ENCODE data around the gene NPHP1. TPM values are rescaled to one million over a fixed set of nuclear protein-coding genes. Genes with fewer than 3 reads are reported as not detected.
"Not testable (repeated sequence)": the region's sequence is repeated elsewhere in the genome, so short reads cannot be mapped to it uniquely, and the experiment has no call there.

Gene NPHP1
- total RNA-seq, 2 donors from 2014 or later: 7.1 to 9.2 TPM

- H3K27ac ChIP-seq: peak overlapping the region; percentile 23 to 97
- ATAC-seq (ENCODE audit: insufficient number of reproducible peaks, low FRiP score, low read depth) (no peak), DNase-seq (ENCODE audit: low spot score) (no peak)
- H3K36me3 ChIP-seq: no peaks in the 10 kb centered on the region
- peaks cover 20 to 57% of the 10 kb centered on the region in 2 donors for H3K4me1 ChIP-seq (ENCODE audit: control insufficient read depth in 1 of 2, low read depth in 2 of 2)
- no peak overlapping the region for H3K4me3 ChIP-seq
- H3K9me3 ChIP-seq: no peaks in the 10 kb centered on the region
- no peaks in the 10 kb centered on the region for H3K27me3 ChIP-seq (replicated peaks; ENCODE audit: insufficient read depth)
- TF ChIP-seq, protein P1, sequence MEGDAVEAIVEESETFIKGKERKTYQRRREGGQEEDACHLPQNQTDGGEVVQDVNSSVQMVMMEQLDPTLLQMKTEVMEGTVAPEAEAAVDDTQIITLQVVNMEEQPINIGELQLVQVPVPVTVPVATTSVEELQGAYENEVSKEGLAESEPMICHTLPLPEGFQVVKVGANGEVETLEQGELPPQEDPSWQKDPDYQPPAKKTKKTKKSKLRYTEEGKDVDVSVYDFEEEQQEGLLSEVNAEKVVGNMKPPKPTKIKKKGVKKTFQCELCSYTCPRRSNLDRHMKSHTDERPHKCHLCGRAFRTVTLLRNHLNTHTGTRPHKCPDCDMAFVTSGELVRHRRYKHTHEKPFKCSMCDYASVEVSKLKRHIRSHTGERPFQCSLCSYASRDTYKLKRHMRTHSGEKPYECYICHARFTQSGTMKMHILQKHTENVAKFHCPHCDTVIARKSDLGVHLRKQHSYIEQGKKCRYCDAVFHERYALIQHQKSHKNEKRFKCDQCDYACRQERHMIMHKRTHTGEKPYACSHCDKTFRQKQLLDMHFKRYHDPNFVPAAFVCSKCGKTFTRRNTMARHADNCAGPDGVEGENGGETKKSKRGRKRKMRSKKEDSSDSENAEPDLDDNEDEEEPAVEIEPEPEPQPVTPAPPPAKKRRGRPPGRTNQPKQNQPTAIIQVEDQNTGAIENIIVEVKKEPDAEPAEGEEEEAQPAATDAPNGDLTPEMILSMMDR (IDR thresholded peaks at IDR 0.05): no peak
Measured at GRCh38 chr2:110099038-110099425, 105.8 kb downstream of the NPHP1 start.

GRCh38 chr2:110097506-110098220 lies 107.2 kb downstream of the NPHP1 start:
- no peak overlapping the region for H3K4me3 ChIP-seq
- H3K27ac ChIP-seq: no peak overlapping the region
- no peaks in the 10 kb centered on the region for H3K36me3 ChIP-seq
- ATAC-seq (ENCODE audit: insufficient number of reproducible peaks, low FRiP score, low read depth) (no peak), DNase-seq (ENCODE audit: low spot score) (no peak)
- H3K4me1 ChIP-seq (ENCODE audit: control insufficient read depth in 1 of 2, low read depth in 2 of 2): peaks cover 20 to 52% of the 10 kb centered on the region in 2 donors
- no peaks in the 10 kb centered on the region for H3K27me3 ChIP-seq (replicated peaks; ENCODE audit: insufficient read depth)
- TF ChIP-seq, protein P1 (IDR thresholded peaks at IDR 0.05): no peak
- no peaks in the 10 kb centered on the region for H3K9me3 ChIP-seq

DNA sequence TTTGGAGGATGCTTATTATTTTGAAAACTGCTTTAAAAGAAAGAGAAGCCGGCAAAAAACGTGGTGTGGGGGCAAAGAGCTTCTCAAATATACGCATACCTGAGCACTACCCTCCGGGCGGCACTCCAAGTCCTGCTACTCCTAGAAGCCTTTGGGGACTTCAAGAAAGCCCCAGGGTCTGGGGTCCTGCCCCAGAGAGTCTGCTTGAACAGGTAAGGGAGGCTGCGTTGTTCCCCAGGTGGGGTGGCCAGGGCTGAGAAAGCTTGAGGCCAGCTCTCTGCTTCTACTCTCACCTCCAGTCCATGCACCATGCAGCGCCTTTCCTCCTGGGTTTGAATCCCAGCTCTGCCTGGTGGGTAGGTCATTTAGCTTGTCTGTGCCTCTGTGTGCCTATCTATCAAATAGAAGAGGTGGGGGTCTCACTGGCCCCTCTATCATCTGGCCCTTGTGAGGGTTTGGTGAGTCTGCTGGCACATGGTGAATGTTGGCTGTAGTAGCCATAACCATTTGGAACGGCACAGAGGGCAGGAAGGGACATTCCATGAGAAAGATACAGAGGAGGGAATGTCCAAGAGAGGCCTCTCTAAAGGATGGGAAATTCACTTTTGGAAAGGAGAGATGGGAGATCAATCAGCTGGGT lies 108.7 kb downstream of the NPHP1 start:
- Histone ChIP-seq H3K36me3 (no peaks in the 10 kb centered on the region), H3K9me3 (no peaks in the 10 kb centered on the region), H3K4me3 (no peak overlapping the region), H3K27me3 (replicated peaks; ENCODE audit: insufficient read depth) (no peaks in the 10 kb centered on the region), H3K27ac (peak overlapping the region; percentile 8 to 57), H3K4me1 (ENCODE audit: control insufficient read depth in 1 of 2, low read depth in 2 of 2) (peaks cover 11 to 36% of the 10 kb centered on the region in 2 donors)
- ATAC-seq (ENCODE audit: insufficient number of reproducible peaks, low FRiP score, low read depth) (no peak), DNase-seq (ENCODE audit: low spot score) (no peak)
- TF ChIP-seq, protein P1 (IDR thresholded peaks at IDR 0.05): no peak

DNA sequence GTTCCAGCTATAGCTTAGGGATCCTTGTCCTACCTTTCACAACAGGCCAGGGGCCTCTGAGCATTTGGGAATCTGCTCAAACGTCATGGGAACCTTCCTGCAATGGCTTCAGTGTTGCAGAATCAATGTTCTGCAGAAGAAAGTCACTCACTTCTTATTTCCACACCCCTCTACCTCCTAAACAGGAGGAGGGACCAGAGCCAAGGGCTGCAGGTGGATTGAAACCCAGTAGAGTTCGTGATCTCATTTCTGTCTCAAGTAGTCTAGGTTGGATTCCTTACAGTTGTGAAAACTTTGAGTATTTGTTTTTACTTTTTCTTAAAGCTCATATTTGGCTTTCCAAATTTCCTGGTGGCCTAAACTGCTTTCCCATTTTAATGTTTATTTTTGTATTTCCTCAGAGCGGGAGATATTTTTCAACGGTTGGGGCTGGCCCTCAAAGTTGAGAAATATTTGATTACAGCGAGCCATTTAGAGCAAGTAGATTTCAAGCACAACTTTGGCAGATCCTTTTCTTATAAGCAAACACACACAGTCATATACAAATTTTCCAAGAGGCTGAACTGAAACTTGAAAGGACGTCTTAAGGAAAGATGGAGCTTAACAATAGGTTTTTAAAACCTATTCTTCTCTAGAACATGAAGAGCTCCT lies 109.8 kb downstream of the NPHP1 start:
- H3K27me3 ChIP-seq (replicated peaks; ENCODE audit: insufficient read depth); H3K4me3 ChIP-seq; H3K36me3 ChIP-seq; H3K9me3 ChIP-seq; ATAC-seq (ENCODE audit: insufficient number of reproducible peaks, low FRiP score, low read depth); DNase-seq (ENCODE audit: low spot score): not testable (repeated sequence)
- H3K4me1 ChIP-seq (ENCODE audit: control insufficient read depth in 1 of 2, low read depth in 2 of 2): peaks cover 5 to 25% of the 10 kb centered on the region in 2 donors
- H3K27ac ChIP-seq: peak overlapping the region in 1 of 2 donors; percentile 57

DNA sequence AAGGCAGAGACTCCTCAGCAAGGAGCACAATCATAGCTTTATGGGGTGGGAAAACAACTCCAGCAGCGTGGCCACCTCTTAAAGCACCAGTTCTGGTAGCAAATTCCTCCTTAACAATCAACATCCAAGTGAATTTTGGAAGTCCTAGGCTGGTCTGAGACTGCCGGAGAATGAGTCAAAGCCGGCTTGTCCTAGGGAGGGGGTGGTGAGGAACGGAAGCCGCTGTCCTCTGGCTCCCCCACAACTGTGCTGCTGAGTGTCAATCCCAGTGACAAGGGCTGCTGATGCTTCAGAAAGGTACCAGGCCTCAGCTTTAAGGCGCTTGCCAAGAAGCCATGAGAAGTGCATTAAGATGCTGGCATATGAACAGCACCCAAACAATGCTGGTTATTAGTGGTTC lies 110.9 kb downstream of the NPHP1 start:
- not testable (repeated sequence) for H3K27me3 ChIP-seq (replicated peaks; ENCODE audit: insufficient read depth); H3K9me3 ChIP-seq; DNase-seq (ENCODE audit: low spot score); H3K36me3 ChIP-seq; H3K4me3 ChIP-seq; H3K27ac ChIP-seq
- ATAC-seq (ENCODE audit: insufficient number of reproducible peaks, low FRiP score, low read depth): peak; percentile 21
- H3K4me1 ChIP-seq (ENCODE audit: control insufficient read depth in 1 of 2, low read depth in 2 of 2): peaks cover 5 to 15% of the 10 kb centered on the region in 2 donors

- not testable (repeated sequence) for ATAC-seq (ENCODE audit: insufficient number of reproducible peaks, low FRiP score, low read depth); H3K4me1 ChIP-seq (ENCODE audit: control insufficient read depth in 1 of 2, low read depth in 2 of 2); H3K9me3 ChIP-seq; H3K27me3 ChIP-seq (replicated peaks; ENCODE audit: insufficient read depth); H3K36me3 ChIP-seq; H3K27ac ChIP-seq; H3K4me3 ChIP-seq; DNase-seq (ENCODE audit: low spot score)
Measured at GRCh38 chr2:110090164-110090563, 114.6 kb downstream of the NPHP1 start.

- H3K36me3 ChIP-seq; H3K27me3 ChIP-seq (replicated peaks; ENCODE audit: insufficient read depth); H3K9me3 ChIP-seq; H3K4me3 ChIP-seq; DNase-seq (ENCODE audit: low spot score); ATAC-seq (ENCODE audit: insufficient number of reproducible peaks, low FRiP score, low read depth); H3K4me1 ChIP-seq (ENCODE audit: control insufficient read depth in 1 of 2, low read depth in 2 of 2); H3K27ac ChIP-seq: not testable (repeated sequence)
Measured at GRCh38 chr2:110083757-110084156, 121.1 kb downstream of the NPHP1 start.

- not testable (repeated sequence) for ATAC-seq (ENCODE audit: insufficient number of reproducible peaks, low FRiP score, low read depth); H3K36me3 ChIP-seq; DNase-seq (ENCODE audit: low spot score); H3K4me1 ChIP-seq (ENCODE audit: control insufficient read depth in 1 of 2, low read depth in 2 of 2); H3K27ac ChIP-seq; H3K27me3 ChIP-seq (replicated peaks; ENCODE audit: insufficient read depth); H3K4me3 ChIP-seq; H3K9me3 ChIP-seq
Measured at GRCh38 chr2:110083162-110083561, 121.7 kb downstream of the NPHP1 start.

- H3K4me3 ChIP-seq; H3K27me3 ChIP-seq (replicated peaks; ENCODE audit: insufficient read depth); ATAC-seq (ENCODE audit: insufficient number of reproducible peaks, low FRiP score, low read depth); H3K4me1 ChIP-seq (ENCODE audit: control insufficient read depth in 1 of 2, low read depth in 2 of 2); H3K36me3 ChIP-seq; DNase-seq (ENCODE audit: low spot score); H3K27ac ChIP-seq; H3K9me3 ChIP-seq: not testable (repeated sequence)
Measured at GRCh38 chr2:110078104-110078503, 126.7 kb downstream of the NPHP1 start.

Measured in thoracic aorta (tissue), 2 donors.